Measurements from ENCODE around the gene CTRB2.
"Not testable (repeated sequence)": the region's sequence is repeated elsewhere in the genome, so short reads cannot be mapped to it uniquely, and the experiment has no call there.

CTRB2 gene

DNA sequence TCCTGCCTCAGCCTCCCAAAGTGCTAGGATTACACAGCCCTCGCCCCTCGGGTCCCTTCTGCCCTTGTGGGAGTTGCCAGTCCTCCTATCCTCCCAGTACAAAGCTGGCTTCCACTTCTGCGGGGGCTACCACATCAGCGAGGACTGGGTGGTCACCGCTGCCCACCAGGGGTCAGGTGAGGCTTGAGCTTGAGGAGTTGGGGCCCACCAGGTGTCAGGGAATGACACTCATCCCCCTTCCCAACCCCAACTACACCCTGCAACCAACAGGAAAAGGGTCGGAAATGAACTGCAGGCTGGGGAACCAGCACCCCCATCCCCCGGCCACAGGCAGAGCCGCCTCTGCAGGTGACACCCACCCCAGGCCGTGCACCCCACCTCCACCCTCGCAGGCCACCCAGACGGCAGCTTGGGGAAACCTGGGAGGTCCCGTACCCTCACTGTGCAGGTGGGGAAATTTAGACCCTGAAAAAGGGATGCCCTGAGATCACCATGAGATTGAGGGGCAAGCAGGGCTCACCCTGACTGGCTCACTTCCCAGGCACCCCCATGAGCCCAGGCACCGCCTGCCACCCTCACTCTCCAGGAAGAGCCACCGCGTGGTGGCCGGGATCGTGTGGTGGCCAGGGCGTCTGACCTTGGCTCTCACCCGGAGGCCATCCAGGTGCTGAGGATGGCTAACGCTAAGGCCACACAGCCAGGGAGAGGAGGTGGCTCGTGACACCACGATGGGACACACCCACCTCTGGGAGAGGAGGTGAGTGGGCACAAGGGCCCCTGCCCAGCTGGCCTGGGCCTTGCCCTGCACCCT, 19.8 kb upstream of the CTRB2 start:
- no peak for DNase-seq (ENCODE audit: low spot score)

DNA sequence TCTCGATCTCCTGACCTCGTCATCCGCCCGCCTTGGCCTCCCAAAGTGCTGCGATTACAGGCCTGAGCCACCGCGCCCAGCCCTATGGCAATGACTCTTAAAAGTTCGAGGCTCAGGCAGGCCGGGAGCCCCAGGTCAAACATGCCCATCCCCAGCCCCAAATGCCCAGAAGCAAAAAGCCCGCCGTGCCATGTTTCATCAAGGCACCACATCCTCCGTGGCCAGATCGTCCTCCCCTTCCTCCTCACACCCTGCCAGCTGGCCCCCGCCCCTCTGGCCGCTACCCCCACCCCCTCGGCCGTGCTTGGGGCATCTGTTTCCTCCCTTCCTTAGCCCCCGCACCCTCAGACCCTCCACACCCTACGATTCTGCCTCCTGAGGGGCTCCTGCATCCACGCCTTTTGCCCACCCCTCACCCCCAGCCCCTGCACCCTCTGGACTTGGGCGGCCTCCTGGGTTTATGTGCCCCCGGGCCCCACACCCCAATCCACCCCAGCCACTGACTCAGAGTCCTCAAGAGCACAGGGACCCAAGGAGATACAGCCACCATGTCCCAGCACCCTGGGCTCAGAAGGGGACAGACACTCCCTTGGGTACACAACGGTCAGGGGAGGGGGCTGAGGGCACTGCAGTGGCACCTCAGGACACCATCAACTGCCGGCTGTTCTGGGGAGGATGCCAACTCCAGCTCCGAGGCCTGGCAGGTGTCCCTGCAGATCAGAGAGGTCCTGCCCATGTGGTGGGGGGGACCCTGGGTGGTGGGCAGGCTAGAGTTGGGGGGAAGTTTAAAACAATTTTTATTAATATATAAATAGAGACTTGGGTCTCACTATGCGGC, 18.9 kb upstream of the CTRB2 start:
- DNase-seq (ENCODE audit: low spot score), result no peak

DNA sequence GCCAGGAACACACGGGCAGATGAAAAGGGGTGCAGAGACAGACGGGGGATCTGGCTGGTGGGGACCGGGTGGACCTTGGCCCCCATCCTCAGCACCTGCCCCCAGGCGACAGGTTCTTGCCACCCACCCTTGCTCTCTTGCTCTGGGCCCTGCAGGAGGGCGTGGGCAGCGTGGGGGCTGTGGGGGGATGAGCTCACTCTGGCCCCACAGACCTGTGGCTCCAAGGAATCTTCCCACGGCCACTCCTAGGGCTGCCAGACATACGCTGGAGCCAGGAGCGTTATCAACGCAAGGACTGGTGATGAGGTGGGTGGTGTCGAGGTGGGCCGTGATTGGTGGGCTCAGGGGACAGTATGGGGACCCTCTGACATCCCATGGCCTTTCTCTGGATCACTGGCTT, 18.1 kb upstream of the CTRB2 start:
- DNase-seq (ENCODE audit: low spot score), result no peak

DNA sequence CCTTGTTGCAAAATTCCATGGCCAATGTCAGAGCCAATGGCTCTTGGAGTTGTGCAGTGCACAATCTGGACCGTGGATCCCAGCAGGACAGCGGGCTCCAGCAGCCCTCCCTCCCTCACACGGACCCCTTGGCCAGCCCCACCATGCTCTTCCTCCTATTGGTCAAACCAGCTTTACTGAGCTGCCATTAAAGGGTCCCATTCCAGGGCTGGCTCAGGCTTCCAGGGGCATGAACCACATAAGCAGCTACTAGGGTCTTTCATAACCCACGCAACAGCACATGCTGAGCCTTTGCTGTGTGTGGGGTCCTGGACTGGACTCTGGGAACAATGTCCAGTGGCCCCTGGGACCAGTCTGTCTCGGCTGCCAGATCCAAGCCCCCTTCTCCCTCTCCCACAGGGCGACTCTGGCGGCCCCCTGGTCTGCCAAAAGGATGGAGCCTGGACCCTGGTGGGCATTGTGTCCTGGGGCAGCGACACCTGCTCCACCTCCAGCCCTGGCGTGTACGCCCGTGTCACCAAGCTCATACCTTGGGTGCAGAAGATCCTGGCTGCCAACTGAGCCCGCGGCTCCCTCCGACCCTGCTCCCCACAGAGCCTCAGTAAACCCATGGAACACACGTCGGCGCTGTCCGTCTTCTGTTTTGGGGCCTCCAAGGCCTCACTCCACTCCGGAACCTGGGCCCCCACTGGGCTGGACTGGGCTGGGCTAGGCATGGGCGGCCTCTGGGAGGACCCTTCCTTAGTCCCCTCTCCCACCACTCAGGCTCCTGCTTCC, 17.5 kb upstream of the CTRB2 start:
- no peak for DNase-seq (ENCODE audit: low spot score)

DNA sequence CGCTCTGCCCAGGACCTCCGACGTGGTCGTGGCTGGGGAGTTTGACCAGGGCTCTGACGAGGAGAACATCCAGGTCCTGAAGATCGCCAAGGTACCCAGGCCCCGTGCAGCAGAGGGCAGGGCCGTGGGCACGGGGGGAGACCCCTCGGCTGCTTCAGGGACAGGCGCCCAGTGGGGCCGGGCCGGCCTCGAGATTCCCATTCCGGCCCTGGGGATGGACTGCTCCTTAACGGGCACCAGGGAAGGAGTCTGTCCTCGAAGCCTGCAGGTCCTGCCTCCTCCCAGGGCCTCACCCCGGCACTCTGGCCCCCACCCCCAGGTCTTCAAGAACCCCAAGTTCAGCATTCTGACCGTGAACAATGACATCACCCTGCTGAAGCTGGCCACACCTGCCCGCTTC, 16.2 kb upstream of the CTRB2 start:
- DNase-seq (ENCODE audit: low spot score), result not testable (repeated sequence)

DNA sequence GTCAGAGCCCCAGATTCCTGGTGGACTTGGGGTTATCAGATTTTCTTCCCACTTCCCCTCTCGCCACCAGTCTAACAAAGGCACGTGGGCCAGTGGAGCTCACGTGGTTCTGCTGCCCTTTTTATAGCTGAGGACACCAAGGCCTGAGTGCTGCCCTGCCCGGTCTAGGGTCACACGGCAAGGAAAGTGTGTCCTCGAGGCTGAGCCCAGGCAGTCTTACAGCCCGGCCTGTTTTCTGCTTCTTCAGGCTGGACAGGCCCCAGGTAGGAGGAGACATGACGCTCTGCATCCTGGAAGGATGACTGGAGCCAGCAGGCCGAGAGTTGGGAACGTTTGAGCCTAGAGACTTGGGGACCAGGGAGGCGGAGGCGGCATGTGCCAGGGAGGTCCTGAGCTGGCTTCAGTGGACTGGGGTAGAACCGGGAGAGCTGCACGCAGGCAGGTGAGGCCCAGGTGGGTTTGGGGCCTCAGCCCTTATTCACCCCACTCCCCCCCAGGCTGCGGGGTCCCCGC, 15.4 kb upstream of the CTRB2 start:
- no peak for DNase-seq (ENCODE audit: low spot score)

DNA sequence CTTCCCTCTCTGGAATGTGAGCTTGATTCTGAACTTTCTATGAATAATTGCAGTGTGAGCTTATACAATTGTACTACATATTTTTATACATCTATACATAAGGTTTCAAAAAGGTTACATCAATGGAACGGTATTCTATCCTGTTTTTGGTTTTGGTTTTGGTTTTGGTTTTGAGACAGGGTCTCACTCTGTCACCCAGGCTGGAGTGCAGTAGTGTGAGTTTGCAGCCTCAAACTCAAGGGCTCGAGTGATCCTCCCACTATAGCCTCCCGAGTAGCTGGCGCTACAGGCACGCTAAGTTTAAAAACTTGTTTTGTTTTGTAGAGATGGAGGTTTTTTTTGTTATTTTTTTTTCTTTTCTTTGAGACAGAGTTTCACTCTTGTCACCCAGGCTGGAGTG, 12.9 kb upstream of the CTRB2 start:
- no peak for DNase-seq (ENCODE audit: low spot score)

DNA sequence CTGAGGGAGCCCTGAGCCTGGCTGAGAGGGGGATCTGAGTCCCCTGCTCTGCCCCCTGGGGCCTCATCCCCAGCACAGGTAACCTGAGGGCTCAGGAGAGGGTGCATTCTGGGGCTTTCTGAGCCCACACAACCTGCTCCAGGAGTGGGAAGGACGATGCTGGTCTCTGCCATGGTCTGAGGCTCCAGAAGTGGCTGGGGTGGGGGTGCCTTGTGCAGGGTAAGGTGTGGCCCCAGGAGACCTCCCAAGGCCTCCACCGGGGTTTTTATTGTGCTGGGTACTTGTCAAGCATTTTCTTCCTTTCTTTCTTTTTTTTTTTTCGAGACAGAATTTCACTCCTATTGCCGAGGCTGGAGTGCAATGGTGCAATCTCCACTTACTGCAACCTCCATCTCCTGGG, 12.1 kb upstream of the CTRB2 start:
- DNase-seq (ENCODE audit: low spot score), result no peak

DNA sequence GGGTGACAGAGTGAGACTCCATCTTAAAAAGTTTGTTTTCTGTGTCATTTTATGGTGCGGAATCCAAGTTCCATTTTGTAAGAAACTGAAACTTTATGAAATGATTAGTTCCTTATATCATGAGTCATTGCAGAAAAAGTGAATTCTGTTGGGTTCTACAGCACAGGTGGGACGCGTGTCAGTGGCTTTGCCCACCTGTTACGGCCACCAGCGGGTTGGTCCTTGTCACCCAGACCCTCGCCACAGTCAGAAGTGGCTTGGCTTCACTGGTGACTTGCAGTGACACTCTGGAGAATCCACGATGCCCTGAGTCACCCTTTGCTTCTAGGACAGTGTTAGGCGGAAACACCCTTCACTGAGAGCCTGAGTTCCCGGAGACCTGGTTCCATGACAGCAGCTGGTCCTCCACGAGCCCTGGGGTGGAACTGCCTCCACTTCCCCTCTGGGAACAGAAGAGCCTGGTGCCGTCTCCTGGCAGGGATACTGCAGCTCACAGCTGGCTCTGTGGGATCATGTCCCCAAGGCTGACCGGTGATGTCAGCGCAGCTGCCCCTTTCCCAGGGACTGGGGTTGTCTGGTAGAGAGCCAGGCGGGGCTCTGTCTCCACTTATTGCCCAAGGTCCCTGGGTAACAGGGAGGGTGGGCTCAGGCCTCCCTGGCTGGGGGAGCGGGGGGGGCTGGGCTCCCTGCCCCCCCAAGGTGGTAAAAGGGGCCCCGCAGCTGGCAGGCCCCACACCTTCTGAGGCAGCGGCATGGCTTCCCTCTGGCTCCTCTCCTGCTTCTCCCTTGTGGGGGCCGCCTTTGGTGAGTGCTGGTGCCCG, 11.5 kb upstream of the CTRB2 start, which contains the start of gene CTRB1:
CTRB1 (plus strand) TSS at position 733 of the 821 bp plus-strand sequence; CDS start at position 753, 20 bp downstream.
- no peak for DNase-seq (ENCODE audit: low spot score)

DNA sequence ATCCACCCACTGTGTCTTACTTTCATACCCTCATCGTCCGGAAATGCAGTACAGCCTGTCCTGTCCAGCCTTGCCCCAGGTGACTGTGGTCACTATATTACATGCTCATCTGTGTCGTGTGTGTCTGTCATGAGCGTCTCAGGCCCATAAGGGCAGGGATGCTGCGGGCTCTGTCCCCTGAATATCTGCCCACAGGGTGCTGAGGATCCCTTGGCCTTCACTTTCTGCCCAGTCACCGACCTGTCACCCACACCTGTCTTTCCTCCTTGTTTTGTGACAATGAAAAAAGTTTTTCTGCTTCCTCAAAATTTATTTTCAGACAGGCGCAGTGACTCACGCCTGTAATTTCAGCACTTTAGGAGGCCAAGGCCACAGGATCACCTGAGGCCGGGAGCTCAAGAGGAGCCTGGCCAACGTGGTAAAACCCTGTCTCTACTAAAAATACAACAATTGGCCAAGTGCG, 10.5 kb upstream of the CTRB2 start:
- DNase-seq (ENCODE audit: low spot score), result no peak

DNA sequence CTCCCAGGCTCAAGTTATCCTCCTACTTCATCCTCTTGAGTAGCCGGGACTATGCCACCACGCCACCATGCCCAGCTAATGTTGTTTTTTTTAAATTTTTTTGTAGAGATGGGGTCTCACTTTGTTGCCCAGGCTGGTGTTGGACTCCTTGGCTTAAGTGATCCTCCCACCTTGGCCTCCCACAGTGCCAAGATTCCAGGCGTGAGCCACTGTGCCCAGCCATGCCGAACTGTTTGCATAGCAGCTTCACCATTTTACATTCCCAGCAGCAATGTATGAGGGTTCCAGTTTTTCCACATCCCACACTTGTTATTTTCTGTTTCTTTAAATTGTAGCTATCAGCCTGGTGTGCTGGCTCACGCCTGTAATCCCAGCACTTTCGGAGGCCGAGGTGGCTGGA, 9.6 kb upstream of the CTRB2 start:
- DNase-seq (ENCODE audit: low spot score), result no peak

DNA sequence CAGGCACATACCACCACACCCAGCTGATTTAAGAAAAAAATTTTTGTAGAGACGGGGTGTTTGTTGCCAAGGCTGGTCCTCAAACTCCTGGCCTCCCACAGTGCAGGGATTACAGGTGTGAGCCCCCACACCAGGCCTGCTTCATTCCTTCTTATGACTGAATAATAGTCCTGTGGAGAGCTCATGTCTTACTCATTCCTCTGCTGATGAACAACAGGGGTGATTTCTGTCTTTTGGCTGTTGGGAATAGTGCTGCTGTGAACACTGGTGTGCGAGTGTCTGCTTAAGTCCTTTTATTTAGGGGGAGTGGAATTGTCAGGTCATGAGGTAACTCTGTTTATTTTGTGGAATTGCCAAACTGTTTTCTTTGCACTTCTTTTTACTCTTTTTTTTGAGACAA, 9.2 kb upstream of the CTRB2 start:
- no peak for DNase-seq (ENCODE audit: low spot score)

DNA sequence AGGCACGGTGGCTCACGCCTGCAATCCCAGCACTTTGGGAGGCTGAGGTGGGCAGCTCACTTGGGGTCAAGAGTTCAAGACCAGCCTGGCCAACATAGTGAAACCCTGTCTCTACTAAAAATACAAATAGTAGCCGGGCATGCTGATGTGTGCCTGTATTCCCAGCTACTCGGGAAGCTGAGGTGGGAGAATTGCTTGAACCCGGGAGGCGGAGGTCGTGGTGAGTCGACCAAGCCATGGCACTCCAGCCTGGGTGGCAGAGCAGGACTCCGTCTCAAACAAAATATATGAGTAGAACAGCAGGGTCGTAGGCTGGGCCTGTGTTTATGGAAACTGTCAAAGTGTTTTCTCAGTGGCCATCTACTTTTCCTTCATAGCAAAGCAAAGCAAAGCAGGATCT, 4.3 kb upstream of the CTRB2 start:
- not testable (repeated sequence) for DNase-seq (ENCODE audit: low spot score)

DNA sequence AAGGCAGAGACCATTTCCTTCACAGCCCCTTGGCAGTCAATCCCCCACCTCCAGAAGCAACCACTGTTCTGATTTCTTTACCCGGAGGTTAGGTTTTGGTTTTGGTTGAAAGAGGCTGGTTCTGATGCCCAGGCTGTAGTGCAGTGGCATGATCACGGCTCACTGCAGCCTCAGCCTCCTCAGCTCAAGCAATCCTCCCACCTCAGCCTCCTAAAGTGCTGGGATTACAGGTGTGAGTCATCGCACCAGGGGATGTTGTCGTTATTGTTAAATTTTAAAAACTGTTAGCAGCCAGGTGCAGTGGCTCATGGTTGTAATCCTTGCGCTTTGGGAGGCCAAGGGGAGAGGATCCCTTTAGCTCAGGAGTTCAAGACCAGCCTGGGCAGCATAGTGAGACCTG, 3.0 kb upstream of the CTRB2 start:
- no peak for DNase-seq (ENCODE audit: low spot score)

DNA sequence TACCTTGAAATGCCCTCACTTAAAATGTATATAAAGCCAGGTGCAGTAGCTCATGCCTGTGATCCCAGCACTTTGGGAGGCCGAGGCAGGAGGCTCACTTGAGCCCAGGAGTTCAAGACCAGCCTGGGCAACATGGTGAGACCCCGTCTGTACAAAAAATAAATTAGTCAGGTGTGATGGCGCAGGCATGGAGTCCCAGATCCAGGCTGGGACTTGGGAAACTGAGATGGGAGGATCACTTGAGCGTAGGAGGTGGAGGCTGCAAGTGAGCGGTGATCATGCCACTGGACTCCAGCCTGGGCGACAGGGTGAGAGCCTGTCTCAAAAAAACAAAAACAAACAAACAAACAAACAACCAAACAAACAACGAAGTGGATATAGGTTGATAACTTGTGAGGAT, 2.6 kb upstream of the CTRB2 start:
- not testable (repeated sequence) for DNase-seq (ENCODE audit: low spot score)

DNA sequence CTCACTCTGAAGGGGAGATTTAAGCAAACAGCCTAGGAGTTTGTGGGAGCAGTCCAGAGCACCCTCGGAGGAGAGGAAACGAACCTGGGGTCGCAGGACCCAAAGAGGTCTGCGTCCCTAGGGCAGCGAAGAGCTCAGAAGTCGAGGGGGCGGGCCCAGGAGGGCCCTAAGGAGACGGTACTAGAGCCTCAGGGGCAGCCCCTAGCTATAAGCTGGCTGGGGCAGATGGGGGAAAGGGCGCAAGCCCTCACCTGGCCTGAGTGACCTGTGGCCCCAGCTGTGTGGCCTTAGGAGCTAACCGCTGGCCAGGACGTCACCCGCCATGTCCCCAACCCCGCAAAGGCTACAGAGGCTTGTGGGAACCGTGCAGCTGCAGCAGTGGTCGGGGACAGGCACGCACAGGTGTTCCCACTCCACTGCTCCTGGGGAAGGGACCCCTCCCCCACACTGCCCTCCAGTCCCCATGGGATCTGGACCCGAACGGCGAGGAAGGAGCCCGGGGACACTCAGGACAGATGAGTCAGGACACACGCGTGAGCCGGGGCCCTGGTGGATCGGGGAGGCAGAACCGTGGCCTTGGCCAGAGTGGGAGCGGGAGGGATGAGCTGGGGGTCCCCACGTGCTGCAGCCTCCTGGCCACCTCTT, 2.0 kb upstream of the CTRB2 start:
- DNase-seq (ENCODE audit: low spot score), result no peak

DNA sequence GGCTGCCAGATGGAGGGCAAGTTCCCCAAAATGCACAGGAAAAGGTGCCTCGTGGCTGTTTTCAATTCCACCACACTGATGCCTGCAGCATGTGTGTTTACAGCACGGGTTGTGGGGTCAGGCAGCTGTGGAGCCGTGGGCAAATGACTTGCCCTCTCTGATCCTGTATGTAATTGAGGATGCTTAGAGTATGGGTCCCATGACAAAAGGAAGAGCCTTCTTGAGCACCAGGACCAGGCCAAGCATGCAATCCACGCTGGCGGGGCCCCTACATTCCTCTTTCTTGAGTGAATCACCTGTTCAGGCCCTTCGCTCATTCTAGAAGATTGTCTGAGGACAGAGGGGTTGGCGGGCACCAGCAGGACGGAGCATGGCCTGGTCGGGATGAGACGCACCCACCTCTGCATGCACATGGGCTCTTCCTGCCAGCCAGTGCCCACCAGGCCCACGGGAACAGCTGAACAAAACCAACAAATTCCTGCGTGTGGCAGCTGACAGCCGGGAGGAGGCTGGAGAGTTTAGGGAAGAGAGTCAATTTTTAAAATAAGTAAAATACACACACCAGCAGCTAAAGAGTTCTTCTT, 1.4 kb upstream of the CTRB2 start:
- no peak for DNase-seq (ENCODE audit: low spot score)

DNA sequence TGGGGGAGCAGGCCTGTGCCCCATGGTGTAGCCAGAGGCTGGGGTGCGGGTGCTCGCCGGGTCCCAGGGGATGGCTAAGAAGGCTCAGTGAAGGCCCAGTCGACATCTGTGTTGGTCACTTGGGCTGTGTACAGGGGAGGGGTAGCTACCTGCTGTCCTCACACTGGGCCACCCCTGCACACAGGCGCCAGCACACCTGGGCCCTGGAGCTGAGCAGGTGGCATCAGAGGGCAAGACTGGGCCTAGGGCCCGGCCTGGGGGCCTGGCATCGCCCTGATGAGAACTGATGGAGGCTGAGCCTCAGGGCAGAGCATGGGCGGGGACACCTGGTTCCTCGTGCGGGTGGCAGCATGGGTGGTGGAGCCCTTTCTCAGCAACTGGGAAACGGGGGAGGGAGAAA, 870 bp upstream of the CTRB2 start:
- DNase-seq (ENCODE audit: low spot score), result no peak

DNA sequence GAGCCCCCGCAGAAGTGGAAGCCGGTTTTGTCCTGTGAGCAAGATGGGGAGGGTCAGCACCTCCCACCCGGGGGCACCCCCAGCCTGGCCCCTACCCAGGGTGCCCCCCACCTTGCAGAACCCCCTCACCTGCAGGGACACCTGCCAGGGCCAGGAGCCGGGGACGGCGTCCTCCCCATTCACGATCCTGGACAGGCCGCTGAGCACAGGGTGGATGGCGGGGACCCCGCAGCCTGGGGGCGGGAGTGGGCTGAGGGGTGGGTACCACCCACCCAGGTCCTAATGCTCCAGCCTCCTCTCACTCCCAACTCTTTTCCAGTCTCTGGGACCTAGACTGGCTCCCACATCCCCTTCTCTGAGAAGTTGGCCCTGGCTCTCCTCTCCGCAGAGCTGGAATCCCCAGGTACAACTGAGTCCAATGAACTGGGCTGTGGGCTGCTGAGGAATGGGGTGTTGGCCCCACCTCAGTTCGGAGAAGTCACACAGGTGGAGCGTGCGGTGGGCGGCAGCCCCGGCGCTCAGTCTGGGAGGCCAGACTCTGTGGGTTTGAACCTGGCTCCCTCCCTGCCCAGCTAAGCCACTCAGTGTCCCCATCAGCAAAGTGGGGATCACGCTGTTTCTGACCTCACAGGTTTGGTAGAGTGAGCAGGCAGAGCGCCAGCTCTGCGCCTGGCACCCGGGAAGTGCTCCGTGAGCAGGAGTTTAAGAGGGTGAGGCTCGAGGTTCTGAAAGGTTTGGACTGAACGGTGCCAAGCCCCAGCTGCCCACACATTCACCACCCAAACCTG, 806 bp downstream of the CTRB2 start:
- not testable (repeated sequence) for DNase-seq (ENCODE audit: low spot score)

DNA sequence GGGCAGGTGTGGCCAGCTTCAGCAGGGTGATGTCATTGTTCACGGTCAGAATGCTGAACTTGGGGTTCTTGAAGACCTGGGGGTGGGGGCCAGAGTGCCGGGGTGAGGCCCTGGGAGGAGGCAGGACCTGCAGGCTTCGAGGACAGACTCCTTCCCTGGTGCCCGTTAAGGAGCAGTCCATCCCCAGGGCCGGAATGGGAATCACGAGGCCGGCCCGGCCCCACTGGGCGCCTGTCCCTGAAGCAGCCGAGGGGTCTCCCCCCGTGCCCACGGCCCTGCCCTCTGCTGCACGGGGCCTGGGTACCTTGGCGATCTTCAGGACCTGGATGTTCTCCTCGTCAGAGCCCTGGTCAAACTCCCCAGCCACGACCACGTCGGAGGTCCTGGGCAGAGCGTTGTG, 1.5 kb downstream of the CTRB2 start:
- not testable (repeated sequence) for DNase-seq (ENCODE audit: low spot score)
